Trophoblast cell (in vitro differentiated cells and primary cell): ENCODE results near the gene GPR21.

ENCODE experiments used
- DNase-seq, 2 donors: peaks; one replicate each; pipeline ENCODE4 v3.0.0-alpha.2; 2016
- H2AFZ ChIP-seq: 2 replicates; pipeline ENCODE4 v1.6.1; 2013; ENCODE audit warnings: low read length, moderate library complexity, mild to moderate bottlenecking; ENCODE audit not compliant: insufficient read depth, poor library complexity
- H2AK5ac ChIP-seq: 2 replicates; pipeline ENCODE4 v1.6.1; 2013; ENCODE audit warnings: mild to moderate bottlenecking, low read length
- H2BK120ac ChIP-seq: 2 replicates; pipeline ENCODE4 v1.6.1; 2013; ENCODE audit warnings: low read length, mild to moderate bottlenecking, moderate library complexity; ENCODE audit not compliant: insufficient read depth, poor library complexity
- H2BK12ac ChIP-seq: 2 replicates; pipeline ENCODE4 v1.6.1; 2013; ENCODE audit warnings: mild to moderate bottlenecking, low read length, moderate library complexity
- H2BK5ac ChIP-seq: 2 replicates; pipeline ENCODE4 v1.6.1; 2013; ENCODE audit warnings: low read length, low read depth, moderate library complexity, mild to moderate bottlenecking; ENCODE audit not compliant: poor library complexity
- H3K14ac ChIP-seq: 2 replicates; pipeline ENCODE4 v1.6.1; 2013; ENCODE audit warnings: mild to moderate bottlenecking, low read length
- H3K18ac ChIP-seq: 2 replicates; pipeline ENCODE4 v1.6.1; 2013; ENCODE audit warnings: mild to moderate bottlenecking, low read length
- H3K23ac ChIP-seq: 2 replicates; pipeline ENCODE4 v1.6.1; 2013; ENCODE audit warnings: low read length
- H3K27ac ChIP-seq: 2 replicates; pipeline ENCODE4 v1.5.1; 2013; ENCODE audit warnings: low read depth, mild to moderate bottlenecking, inconsistent platforms, low read length, moderate library complexity
- H3K27me3 ChIP-seq: 2 replicates; pipeline ENCODE4 v1.6.1; 2013; ENCODE audit warnings: inconsistent platforms, mild to moderate bottlenecking, low read length, moderate library complexity; ENCODE audit not compliant: insufficient read depth
- H3K36me3 ChIP-seq, 2 experiments: 1 replicate in 1 of 2; 2 replicates in 1 of 2; pipeline ENCODE4 v1.6.1; 2013; ENCODE audit warnings: low read length in 2 of 2, mild to moderate bottlenecking in 2 of 2, moderate library complexity in 1 of 2; ENCODE audit not compliant: insufficient read depth in 2 of 2, control insufficient read depth in 1 of 2
- H3K4ac ChIP-seq: 2 replicates; pipeline ENCODE4 v1.6.1; 2013; ENCODE audit warnings: low read depth, mild to moderate bottlenecking, low read length, moderate library complexity
- H3K4me1 ChIP-seq, 2 experiments: 1 replicate in 1 of 2; 2 replicates in 1 of 2; pipeline ENCODE4 v1.6.1; 2013; ENCODE audit warnings: low read length in 2 of 2, mild to moderate bottlenecking in 2 of 2, moderate library complexity in 1 of 2; ENCODE audit not compliant: insufficient read depth in 2 of 2, control insufficient read depth in 1 of 2
- H3K4me2 ChIP-seq: 2 replicates; pipeline ENCODE4 v1.6.1; 2013; ENCODE audit warnings: inconsistent platforms, mild to moderate bottlenecking, low read length, moderate library complexity
- H3K4me3 ChIP-seq: 2 replicates; pipeline ENCODE4 v1.5.1; 2013; ENCODE audit warnings: mild to moderate bottlenecking, low read depth, low read length, inconsistent platforms
- H3K79me1 ChIP-seq: one replicate; pipeline ENCODE4 v1.6.1; 2013; ENCODE audit warnings: low read length
- H3K79me2 ChIP-seq: 2 replicates; pipeline ENCODE4 v1.6.1; 2013; ENCODE audit warnings: low read length, mild to moderate bottlenecking; ENCODE audit not compliant: control insufficient read depth, insufficient read depth, poor library complexity
- H3K9ac ChIP-seq: 2 replicates; pipeline ENCODE4 v1.6.1; 2013; ENCODE audit warnings: mild to moderate bottlenecking, low read length
- H3K9me3 ChIP-seq: 2 replicates; pipeline ENCODE4 v1.6.1; 2013; ENCODE audit warnings: low read depth, mild to moderate bottlenecking, control low read depth, inconsistent platforms, low read length; ENCODE audit not compliant: insufficient read depth
- H4K12ac ChIP-seq: 2 replicates; pipeline ENCODE4 v1.6.1; 2013; ENCODE audit warnings: low read depth, mild to moderate bottlenecking, low read length, moderate library complexity
- H4K8ac ChIP-seq: 2 replicates; pipeline ENCODE4 v1.6.1; 2013; ENCODE audit warnings: low read depth, mild to moderate bottlenecking, low read length, moderate library complexity
- H4K91ac ChIP-seq: one replicate; pipeline ENCODE4 v1.6.1; 2013; ENCODE audit warnings: low read depth, mild to moderate bottlenecking, low read length, moderate library complexity
- WGBS: extraction: QIAGEN DNeasy Blood & Tissue Kit; methylation state at CpG from one replicate; pipeline ENCODE4 v1.1.7; 2013; ENCODE audit warnings: missing lambda C conversion rate; ENCODE audit not compliant: insufficient read length, insufficient coverage; ENCODE audit errors: extremely low coverage; 5-methylcytosine and 5-hydroxymethylcytosine counted together

The GPR21 gene

GRCh38 chr9:123063177-123063598, 29.7 kb downstream of the GPR21 start:
- Histone ChIP-seq H3K4me1 (peaks cover 4% of the 10 kb centered on the region in 2 experiments), H3K36me3 (peaks cover 2 to 6% of the 10 kb centered on the region in 2 experiments), H3K9ac (no peak overlapping the region), H3K9me3 (no peaks in the 10 kb centered on the region), H3K18ac (no peak overlapping the region), H3K27me3 (no peaks in the 10 kb centered on the region), H3K79me1 (no peaks in the 10 kb centered on the region), H2AFZ (no peak overlapping the region), H4K91ac (no peak overlapping the region), H2BK12ac (no peak overlapping the region), H2BK120ac (no peak overlapping the region), H3K79me2 (peaks cover 2% of the 10 kb centered on the region), H3K4ac (no peak overlapping the region), H3K4me2 (no peak overlapping the region), H3K27ac (no peak overlapping the region), H3K4me3 (no peak overlapping the region), H4K12ac (no peak overlapping the region), H3K23ac (no peak overlapping the region), H2BK5ac (no peak overlapping the region), H2AK5ac (no peak overlapping the region), H3K14ac (no peak overlapping the region), H4K8ac (no peak overlapping the region)
- WGBS, result no CpG with 5 or more reads among the region's 2 CpGs
- DNase-seq, result no peak

GRCh38 chr9:123063896-123064295, 30.4 kb downstream of the GPR21 start:
- no peak overlapping the region for H2AK5ac ChIP-seq
- H2AFZ ChIP-seq, result no peak overlapping the region
- no peak overlapping the region for H3K14ac ChIP-seq
- no peak overlapping the region for H4K12ac ChIP-seq
- no peak overlapping the region for H2BK120ac ChIP-seq
- H2BK12ac ChIP-seq, result no peak overlapping the region
- H3K9ac ChIP-seq, result no peak overlapping the region
- peaks cover 2 to 6% of the 10 kb centered on the region in 2 experiments for H3K36me3 ChIP-seq
- no peaks in the 10 kb centered on the region for H3K27me3 ChIP-seq
- no peaks in the 10 kb centered on the region for H3K79me1 ChIP-seq
- no peaks in the 10 kb centered on the region for H3K9me3 ChIP-seq
- H3K4ac ChIP-seq, result no peak overlapping the region
- no peak overlapping the region for H4K91ac ChIP-seq
- H4K8ac ChIP-seq, result no peak overlapping the region
- no peak overlapping the region for H3K4me2 ChIP-seq
- no peak overlapping the region for H3K23ac ChIP-seq
- no peak overlapping the region for H3K27ac ChIP-seq
- no peak overlapping the region for H3K18ac ChIP-seq
- DNase-seq, result no peak
- WGBS, result 100% methylated on average over 6 of the region's 11 CpGs
- peaks cover 2% of the 10 kb centered on the region for H3K79me2 ChIP-seq
- H2BK5ac ChIP-seq, result no peak overlapping the region
- H3K4me1 ChIP-seq, result peaks cover 4% of the 10 kb centered on the region in 2 experiments
- no peak overlapping the region for H3K4me3 ChIP-seq

- Histone ChIP-seq H3K23ac (no peak overlapping the region), H3K9me3 (no peaks in the 10 kb centered on the region), H3K4me3 (no peak overlapping the region), H2BK120ac (no peak overlapping the region), H3K9ac (no peak overlapping the region), H3K4me2 (no peak overlapping the region), H3K79me2 (peaks cover 2% of the 10 kb centered on the region), H4K8ac (no peak overlapping the region), H2AFZ (no peak overlapping the region), H4K91ac (no peak overlapping the region), H3K4me1 (peaks cover under 1% of the 10 kb centered on the region in 2 experiments), H4K12ac (no peak overlapping the region), H3K18ac (no peak overlapping the region), H3K4ac (no peak overlapping the region), H2BK5ac (no peak overlapping the region), H2AK5ac (no peak overlapping the region), H3K14ac (no peak overlapping the region), H3K27ac (no peak overlapping the region), H3K79me1 (no peaks in the 10 kb centered on the region), H3K27me3 (no peaks in the 10 kb centered on the region), H2BK12ac (no peak overlapping the region), H3K36me3 (peaks cover 5 to 8% of the 10 kb centered on the region in 2 experiments)
- no CpG with 5 or more reads among the region's 2 CpGs for WGBS
- no peak for DNase-seq
Measured at GRCh38 chr9:123064716-123065115, 31.2 kb downstream of the GPR21 start.

DNA sequence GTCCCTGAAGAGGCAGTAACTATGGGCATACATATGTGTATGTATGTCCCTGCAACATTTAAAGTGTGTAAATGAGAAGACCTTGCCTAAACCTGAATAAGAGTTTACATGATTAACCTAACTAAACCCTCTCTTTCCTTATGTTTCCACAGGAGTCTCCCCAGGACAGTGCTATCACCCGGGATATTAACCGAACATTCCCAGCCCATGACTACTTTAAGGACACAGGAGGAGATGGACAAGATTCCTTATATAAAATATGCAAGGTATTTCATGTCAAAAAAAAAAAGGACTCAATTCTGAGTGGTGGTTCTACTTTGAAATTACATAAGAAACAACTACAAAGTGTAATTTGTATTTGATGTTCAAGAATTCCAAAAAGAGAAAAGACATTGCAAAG, 31.7 kb downstream of the GPR21 start:
- no peaks in the 10 kb centered on the region for H3K27me3 ChIP-seq

More for the DNA sequence above, 31.7 kb downstream of the GPR21 start:
- H2AK5ac ChIP-seq, result no peak overlapping the region
- no peak overlapping the region for H2BK120ac ChIP-seq
- H2BK5ac ChIP-seq, result no peak overlapping the region
- no peaks in the 10 kb centered on the region for H3K9me3 ChIP-seq
- H3K36me3 ChIP-seq, result peaks cover 5 to 8% of the 10 kb centered on the region in 2 experiments
- no peak for DNase-seq
- no peak overlapping the region for H3K18ac ChIP-seq
- no peaks in the 10 kb centered on the region for H3K4me1 ChIP-seq
- H3K79me2 ChIP-seq, result peaks cover 2% of the 10 kb centered on the region
- H3K27ac ChIP-seq, result no peak overlapping the region
- no peak overlapping the region for H3K14ac ChIP-seq
- H4K91ac ChIP-seq, result no peak overlapping the region
- H3K9ac ChIP-seq, result no peak overlapping the region
- H3K4ac ChIP-seq, result no peak overlapping the region
- no peaks in the 10 kb centered on the region for H3K79me1 ChIP-seq
- no peak overlapping the region for H4K8ac ChIP-seq
- no peak overlapping the region for H3K4me2 ChIP-seq
- H2AFZ ChIP-seq, result no peak overlapping the region
- no peak overlapping the region for H3K4me3 ChIP-seq
- no CpG with 5 or more reads among the region's 2 CpGs for WGBS
- H4K12ac ChIP-seq, result no peak overlapping the region
- no peak overlapping the region for H2BK12ac ChIP-seq
- no peak overlapping the region for H3K23ac ChIP-seq
